GM12864 (cell line): ENCODE results near the gene RPRD1B.
"Not testable (repeated sequence)": the region's sequence is repeated elsewhere in the genome, so short reads cannot be mapped to it uniquely, and the experiment has no call there.

ENCODE experiments used
- DNase-seq: peaks from one replicate; pipeline ENCODE4 v3.0.0-alpha.2; 2011; ENCODE audit warnings: low read depth
- H3K4me3 ChIP-seq: 2 replicates; pipeline ENCODE4 v1.5.1; 2011; ENCODE audit warnings: mild to moderate bottlenecking, low read depth, low read length, control low read depth
- CTCF ChIP-seq: IDR thresholded peaks from 2 replicates; pipeline ENCODE4 v1.5.1; 2011; ENCODE audit warnings: low read depth, mild to moderate bottlenecking, moderate library complexity, low read length, control low read depth, inconsistent platforms; ENCODE audit errors: missing control alignments

RPRD1B gene

GRCh38 chr20:38104285-38104684, 70.7 kb downstream of the RPRD1B start:
- no peak for TF ChIP-seq CTCF
- no peak for DNase-seq
- H3K4me3 ChIP-seq = no peak overlapping the region

- no peak overlapping the region for H3K4me3 ChIP-seq
- DNase-seq = no peak
- TF ChIP-seq CTCF = no peak
These were observed 72.9 kb downstream of the RPRD1B start for GRCh38 chr20:38106461-38106860.

GRCh38 chr20:38107386-38107785, 73.8 kb downstream of the RPRD1B start:
- not testable (repeated sequence) for H3K4me3 ChIP-seq

GRCh38 chr20:38107916-38108315, 74.4 kb downstream of the RPRD1B start:
- not testable (repeated sequence) for H3K4me3 ChIP-seq, DNase-seq

More at GRCh38 chr20:38107386-38107785, 73.8 kb downstream of the RPRD1B start:
- DNase-seq = not testable (repeated sequence)

GRCh38 chr20:38108438-38108985, 75.0 kb downstream of the RPRD1B start:
- TF ChIP-seq CTCF = no peak
- no peak for DNase-seq
- no peak overlapping the region for H3K4me3 ChIP-seq

- H3K4me3 ChIP-seq = no peak overlapping the region
- no peak for DNase-seq
- no peak for TF ChIP-seq CTCF
These were observed 75.5 kb downstream of the RPRD1B start for GRCh38 chr20:38108986-38109541.

- no peak for TF ChIP-seq CTCF
- no peak for DNase-seq
- H3K4me3 ChIP-seq = no peak overlapping the region
These were observed 76.3 kb downstream of the RPRD1B start for GRCh38 chr20:38109591-38110524.
